WTC11 (cell line): ENCODE results near the gene FIS1. TPM values are rescaled to one million over a fixed set of nuclear protein-coding genes. Genes with fewer than 3 reads are reported as not detected.

ENCODE experiments used
- ATAC-seq: fragments of 200-7000 bp; cut with Tn5 transposase; 2 replicates; pipeline ENCODE4 v1.10.0; 2021; ENCODE audit warnings: mild to moderate bottlenecking, moderate library complexity
- CTCF ChIA-PET: fragments of 300-600 bp; sonication (Branson Sonifier 250); formaldehyde crosslinking; loops from one replicate; lab custom pipeline; 2021; ENCODE audit warnings: antibody characterized with exemption; lab: Charles Lee
- POLR2A ChIA-PET: fragments of 350-600 bp; sonication (Branson Sonifier 250); formaldehyde crosslinking; loops from one replicate; lab custom pipeline; 2021; ENCODE audit warnings: antibody characterized with exemption; lab: Charles Lee
- DNase-seq: peaks from one replicate; pipeline ENCODE4 v3.0.0; 2021; ENCODE audit warnings: low spot score
- H3K27ac Mint-ChIP-seq: 2 replicates; pipeline ENCODE4 v1.8.0; 2021; ENCODE audit warnings: mixed read lengths
- H3K27me3 Mint-ChIP-seq: 2 replicates; pipeline ENCODE4 v1.8.0; 2021; ENCODE audit warnings: low read depth, mild to moderate bottlenecking, moderate library complexity, mixed read lengths
- H3K36me3 Mint-ChIP-seq: 2 replicates; pipeline ENCODE4 v1.8.0; 2021; ENCODE audit warnings: mixed read lengths
- H3K4me1 Mint-ChIP-seq: 2 replicates; pipeline ENCODE4 v1.8.0; 2022; ENCODE audit warnings: mixed read lengths
- H3K4me3 Mint-ChIP-seq: 2 replicates; pipeline ENCODE4 v1.8.0; 2021; ENCODE audit warnings: mild to moderate bottlenecking, moderate library complexity, mixed read lengths
- H3K9me3 Mint-ChIP-seq: 2 replicates; pipeline ENCODE4 v1.8.0; 2021; ENCODE audit warnings: mixed read lengths
- ESRRA ChIP-seq: sonication (generic); formaldehyde crosslinking; IDR thresholded peaks from 2 replicates; pipeline ENCODE4 v1.8.1; 2022; ENCODE audit warnings: mild to moderate bottlenecking, missing genetic modification reagents, borderline replicate concordance
- HMGA2 ChIP-seq: fragments of 250-450 bp; sonication (Bioruptor Pico); IDR thresholded peaks from 2 replicates; pipeline ENCODE4 v1.4.0; 2021; ENCODE audit warnings: mild to moderate bottlenecking, moderate library complexity
- KAT7 ChIP-seq: sonication (generic); formaldehyde crosslinking; IDR thresholded peaks from 2 replicates; pipeline ENCODE4 v1.8.1; 2023; ENCODE audit warnings: missing genetic modification reagents, mild to moderate bottlenecking, borderline replicate concordance
- MYBL2 ChIP-seq: sonication (generic); formaldehyde crosslinking; IDR thresholded peaks from 2 replicates; pipeline ENCODE4 v1.8.1; 2023; ENCODE audit warnings: mild to moderate bottlenecking, moderate library complexity, missing genetic modification reagents
- NR3C1 ChIP-seq: sonication (generic); formaldehyde crosslinking; conservative IDR thresholded peaks from 2 replicates; pipeline ENCODE4 v1.8.1; 2023; ENCODE audit warnings: low read depth, mild to moderate bottlenecking, missing genetic modification reagents
- OVOL2 ChIP-seq: fragments of 250-450 bp; sonication (Bioruptor Pico); IDR thresholded peaks from 2 replicates; pipeline ENCODE4 v1.9.0; 2021; ENCODE audit warnings: mild to moderate bottlenecking, borderline replicate concordance
- ZNF423 ChIP-seq: fragments of 250-450 bp; sonication (Bioruptor Pico); IDR thresholded peaks from 2 replicates; pipeline ENCODE4 v2.1.2; 2022; ENCODE audit warnings: mild to moderate bottlenecking, moderate library complexity
- total RNA-seq: library from RNA; stranded (reverse); gene quantifications from 3 replicates; pipeline ENCODE4 v1.2.3, GENCODE V29; 2021
- TF ChIP-seq, protein P1 (sequence below): sonication (generic); formaldehyde crosslinking; IDR thresholded peaks from 2 replicates; pipeline ENCODE4 v1.8.1; 2022; ENCODE audit warnings: mild to moderate bottlenecking, moderate library complexity, missing genetic modification reagents
- TF ChIP-seq, protein P2 (sequence below): sonication (generic); formaldehyde crosslinking; IDR thresholded peaks from 2 replicates; pipeline ENCODE4 v1.8.1; 2023; ENCODE audit warnings: mild to moderate bottlenecking, missing genetic modification reagents
- TF ChIP-seq, protein P3 (sequence below): sonication (generic); formaldehyde crosslinking; IDR thresholded peaks from 2 replicates; pipeline ENCODE4 v1.8.0; 2023; ENCODE audit warnings: missing genetic modification reagents, mild to moderate bottlenecking, borderline replicate concordance
- TF ChIP-seq, protein P4 (sequence below): sonication (generic); formaldehyde crosslinking; IDR thresholded peaks from 2 replicates; pipeline ENCODE4 v1.8.1; 2023; ENCODE audit warnings: mild to moderate bottlenecking, missing genetic modification reagents, moderate library complexity
- TF ChIP-seq, protein P5 (sequence below): sonication (generic); formaldehyde crosslinking; conservative IDR thresholded peaks from 2 replicates; pipeline ENCODE4 v1.8.1; 2023; ENCODE audit warnings: mild to moderate bottlenecking, low read depth, missing genetic modification reagents, moderate library complexity

The FIS1 gene
- total RNA-seq, 1 experiment from 2014 or later = 123 TPM

DNA sequence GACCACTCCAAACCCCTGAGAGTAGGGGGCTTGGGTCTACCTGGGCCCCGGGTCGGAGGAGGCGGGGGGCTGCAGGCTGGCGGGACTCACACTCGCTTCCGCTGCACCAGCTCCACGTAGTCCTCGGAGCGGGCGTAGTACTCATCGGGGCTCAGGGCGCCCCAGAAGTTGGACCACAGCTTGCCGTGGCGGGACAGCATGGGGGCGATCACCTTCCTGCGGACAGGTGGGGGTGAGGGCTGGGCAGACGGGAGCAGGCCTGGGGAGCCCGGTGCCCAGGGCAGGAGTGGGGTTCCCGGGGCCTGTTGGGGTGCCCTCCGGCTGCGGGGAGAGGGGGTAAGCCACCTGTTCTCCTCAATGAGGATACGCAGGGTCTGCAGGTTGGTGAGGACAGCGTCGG lies 33.4 kb downstream of the FIS1 start:
- ATAC-seq (no peak), DNase-seq (no peak)
- no peaks in the 10 kb centered on the region for H3K27me3 Mint-ChIP-seq
- ChIA-PET POLR2A (no interaction called here), CTCF (interaction anchor here (0.9 to 3.7 kb wide), 2 partner anchors 10 to 71 kb away, joined by 5 to 16 read pairs; no protein-coding TSS in a partner anchor)
- TF ChIP-seq OVOL2 (CRISPR knock-in tag) (no peak), ZNF423 (CRISPR knock-in tag) (no peak), NR3C1 (CRISPR knock-in tag) (no peak)
- no peak overlapping the region for H3K4me3 Mint-ChIP-seq
- peaks cover 3% of the 10 kb centered on the region; the same call in 1 of the 2 replicates for H3K36me3 Mint-ChIP-seq
- H3K27ac Mint-ChIP-seq = no peak overlapping the region
- H3K9me3 Mint-ChIP-seq = no peaks in the 10 kb centered on the region
- H3K4me1 Mint-ChIP-seq = peaks cover 6% of the 10 kb centered on the region

DNA sequence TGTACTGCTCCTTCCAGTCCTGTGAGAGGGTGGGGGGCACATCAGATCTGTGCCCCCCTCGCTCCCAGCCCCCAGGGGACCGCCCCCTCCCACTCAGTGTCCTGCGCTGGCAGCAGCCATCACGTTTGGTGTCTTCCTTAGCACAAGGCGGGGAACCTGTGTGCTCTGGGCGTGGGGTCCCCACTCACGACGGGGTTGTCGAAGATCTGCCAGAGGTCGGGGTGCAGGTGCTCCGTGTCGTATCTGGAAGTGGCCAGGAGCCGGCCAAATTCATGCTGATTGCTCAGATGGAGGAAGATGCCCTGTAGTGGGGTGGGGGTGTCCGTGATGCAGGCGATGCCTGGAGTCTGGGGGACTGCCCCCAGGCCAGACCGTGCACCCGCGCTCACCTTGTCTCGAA lies 34.7 kb downstream of the FIS1 start:
- H3K27ac Mint-ChIP-seq = no peak overlapping the region
- peaks cover 3% of the 10 kb centered on the region; the same call in 1 of the 2 replicates for H3K36me3 Mint-ChIP-seq
- H3K9me3 Mint-ChIP-seq = no peaks in the 10 kb centered on the region
- no peak for ATAC-seq
- H3K4me3 Mint-ChIP-seq = no peak overlapping the region
- DNase-seq = no peak
- POLR2A ChIA-PET = no interaction called here
- TF ChIP-seq, protein P1, sequence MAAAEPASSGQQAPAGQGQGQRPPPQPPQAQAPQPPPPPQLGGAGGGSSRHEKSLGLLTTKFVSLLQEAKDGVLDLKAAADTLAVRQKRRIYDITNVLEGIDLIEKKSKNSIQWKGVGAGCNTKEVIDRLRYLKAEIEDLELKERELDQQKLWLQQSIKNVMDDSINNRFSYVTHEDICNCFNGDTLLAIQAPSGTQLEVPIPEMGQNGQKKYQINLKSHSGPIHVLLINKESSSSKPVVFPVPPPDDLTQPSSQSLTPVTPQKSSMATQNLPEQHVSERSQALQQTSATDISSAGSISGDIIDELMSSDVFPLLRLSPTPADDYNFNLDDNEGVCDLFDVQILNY (CRISPR knock-in tag) = no peak
- TF ChIP-seq HMGA2 (no peak), MYBL2 (CRISPR knock-in tag) (no peak)
- TF ChIP-seq, protein P2, sequence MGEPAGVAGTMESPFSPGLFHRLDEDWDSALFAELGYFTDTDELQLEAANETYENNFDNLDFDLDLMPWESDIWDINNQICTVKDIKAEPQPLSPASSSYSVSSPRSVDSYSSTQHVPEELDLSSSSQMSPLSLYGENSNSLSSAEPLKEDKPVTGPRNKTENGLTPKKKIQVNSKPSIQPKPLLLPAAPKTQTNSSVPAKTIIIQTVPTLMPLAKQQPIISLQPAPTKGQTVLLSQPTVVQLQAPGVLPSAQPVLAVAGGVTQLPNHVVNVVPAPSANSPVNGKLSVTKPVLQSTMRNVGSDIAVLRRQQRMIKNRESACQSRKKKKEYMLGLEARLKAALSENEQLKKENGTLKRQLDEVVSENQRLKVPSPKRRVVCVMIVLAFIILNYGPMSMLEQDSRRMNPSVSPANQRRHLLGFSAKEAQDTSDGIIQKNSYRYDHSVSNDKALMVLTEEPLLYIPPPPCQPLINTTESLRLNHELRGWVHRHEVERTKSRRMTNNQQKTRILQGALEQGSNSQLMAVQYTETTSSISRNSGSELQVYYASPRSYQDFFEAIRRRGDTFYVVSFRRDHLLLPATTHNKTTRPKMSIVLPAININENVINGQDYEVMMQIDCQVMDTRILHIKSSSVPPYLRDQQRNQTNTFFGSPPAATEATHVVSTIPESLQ (CRISPR knock-in tag) = no peak
- TF ChIP-seq, protein P3, sequence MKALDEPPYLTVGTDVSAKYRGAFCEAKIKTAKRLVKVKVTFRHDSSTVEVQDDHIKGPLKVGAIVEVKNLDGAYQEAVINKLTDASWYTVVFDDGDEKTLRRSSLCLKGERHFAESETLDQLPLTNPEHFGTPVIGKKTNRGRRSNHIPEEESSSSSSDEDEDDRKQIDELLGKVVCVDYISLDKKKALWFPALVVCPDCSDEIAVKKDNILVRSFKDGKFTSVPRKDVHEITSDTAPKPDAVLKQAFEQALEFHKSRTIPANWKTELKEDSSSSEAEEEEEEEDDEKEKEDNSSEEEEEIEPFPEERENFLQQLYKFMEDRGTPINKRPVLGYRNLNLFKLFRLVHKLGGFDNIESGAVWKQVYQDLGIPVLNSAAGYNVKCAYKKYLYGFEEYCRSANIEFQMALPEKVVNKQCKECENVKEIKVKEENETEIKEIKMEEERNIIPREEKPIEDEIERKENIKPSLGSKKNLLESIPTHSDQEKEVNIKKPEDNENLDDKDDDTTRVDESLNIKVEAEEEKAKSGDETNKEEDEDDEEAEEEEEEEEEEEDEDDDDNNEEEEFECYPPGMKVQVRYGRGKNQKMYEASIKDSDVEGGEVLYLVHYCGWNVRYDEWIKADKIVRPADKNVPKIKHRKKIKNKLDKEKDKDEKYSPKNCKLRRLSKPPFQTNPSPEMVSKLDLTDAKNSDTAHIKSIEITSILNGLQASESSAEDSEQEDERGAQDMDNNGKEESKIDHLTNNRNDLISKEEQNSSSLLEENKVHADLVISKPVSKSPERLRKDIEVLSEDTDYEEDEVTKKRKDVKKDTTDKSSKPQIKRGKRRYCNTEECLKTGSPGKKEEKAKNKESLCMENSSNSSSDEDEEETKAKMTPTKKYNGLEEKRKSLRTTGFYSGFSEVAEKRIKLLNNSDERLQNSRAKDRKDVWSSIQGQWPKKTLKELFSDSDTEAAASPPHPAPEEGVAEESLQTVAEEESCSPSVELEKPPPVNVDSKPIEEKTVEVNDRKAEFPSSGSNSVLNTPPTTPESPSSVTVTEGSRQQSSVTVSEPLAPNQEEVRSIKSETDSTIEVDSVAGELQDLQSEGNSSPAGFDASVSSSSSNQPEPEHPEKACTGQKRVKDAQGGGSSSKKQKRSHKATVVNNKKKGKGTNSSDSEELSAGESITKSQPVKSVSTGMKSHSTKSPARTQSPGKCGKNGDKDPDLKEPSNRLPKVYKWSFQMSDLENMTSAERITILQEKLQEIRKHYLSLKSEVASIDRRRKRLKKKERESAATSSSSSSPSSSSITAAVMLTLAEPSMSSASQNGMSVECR (CRISPR knock-in tag) = no peak
- TF ChIP-seq, all 79 proteins: peak for 0
- Mint-ChIP-seq H3K27me3 (no peaks in the 10 kb centered on the region), H3K4me1 (no peaks in the 10 kb centered on the region)
- CTCF ChIA-PET = interaction anchor here (0.7 to 3.7 kb wide), 2 partner anchors 17 to 73 kb away, joined by 4 to 16 read pairs; no protein-coding TSS in a partner anchor

DNA sequence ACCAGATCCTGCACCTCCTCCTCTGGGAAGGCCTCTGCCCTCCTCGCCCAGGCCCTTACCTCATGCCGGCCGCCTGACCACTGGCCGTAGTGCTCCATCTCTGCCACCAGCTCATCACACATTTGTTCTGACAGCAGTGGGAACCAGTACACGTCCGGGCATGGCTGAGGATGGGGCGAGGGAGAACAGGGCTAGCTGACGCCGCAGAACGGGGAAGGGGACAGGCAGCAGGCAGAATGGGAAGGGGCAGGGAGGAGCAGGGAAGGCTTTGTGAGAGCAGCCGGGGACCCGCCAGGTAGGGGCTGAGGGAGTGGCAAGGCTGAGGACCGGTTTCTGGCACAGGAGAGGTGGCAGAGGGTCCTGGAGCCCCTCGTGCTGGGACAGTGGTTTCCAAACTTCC lies 36.1 kb downstream of the FIS1 start:
- Mint-ChIP-seq H3K36me3 (peaks cover 3% of the 10 kb centered on the region; the same call in 1 of the 2 replicates), H3K9me3 (no peaks in the 10 kb centered on the region), H3K27ac (peak overlapping the region; percentile 74), H3K4me3 (no peak overlapping the region), H3K4me1 (no peaks in the 10 kb centered on the region; the same call in 1 of the 2 replicates), H3K27me3 (no peaks in the 10 kb centered on the region)
- DNase-seq (no peak), ATAC-seq (no peak)
- CTCF ChIA-PET = interaction anchor here (0.7 to 1.0 kb wide), 3 partner anchors 9 to 114 kb away, joined by 3 read pairs; partner anchors contain the start of gene ZNHIT1
- POLR2A ChIA-PET = no interaction called here
- no peak for TF ChIP-seq KAT7 (CRISPR knock-in tag)
- TF ChIP-seq, protein P4, sequence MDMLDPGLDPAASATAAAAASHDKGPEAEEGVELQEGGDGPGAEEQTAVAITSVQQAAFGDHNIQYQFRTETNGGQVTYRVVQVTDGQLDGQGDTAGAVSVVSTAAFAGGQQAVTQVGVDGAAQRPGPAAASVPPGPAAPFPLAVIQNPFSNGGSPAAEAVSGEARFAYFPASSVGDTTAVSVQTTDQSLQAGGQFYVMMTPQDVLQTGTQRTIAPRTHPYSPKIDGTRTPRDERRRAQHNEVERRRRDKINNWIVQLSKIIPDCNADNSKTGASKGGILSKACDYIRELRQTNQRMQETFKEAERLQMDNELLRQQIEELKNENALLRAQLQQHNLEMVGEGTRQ (CRISPR knock-in tag) = no peak
- TF ChIP-seq, protein P2 (CRISPR knock-in tag) = no peak
- TF ChIP-seq ESRRA (CRISPR knock-in tag) = no peak
- TF ChIP-seq, protein P5, sequence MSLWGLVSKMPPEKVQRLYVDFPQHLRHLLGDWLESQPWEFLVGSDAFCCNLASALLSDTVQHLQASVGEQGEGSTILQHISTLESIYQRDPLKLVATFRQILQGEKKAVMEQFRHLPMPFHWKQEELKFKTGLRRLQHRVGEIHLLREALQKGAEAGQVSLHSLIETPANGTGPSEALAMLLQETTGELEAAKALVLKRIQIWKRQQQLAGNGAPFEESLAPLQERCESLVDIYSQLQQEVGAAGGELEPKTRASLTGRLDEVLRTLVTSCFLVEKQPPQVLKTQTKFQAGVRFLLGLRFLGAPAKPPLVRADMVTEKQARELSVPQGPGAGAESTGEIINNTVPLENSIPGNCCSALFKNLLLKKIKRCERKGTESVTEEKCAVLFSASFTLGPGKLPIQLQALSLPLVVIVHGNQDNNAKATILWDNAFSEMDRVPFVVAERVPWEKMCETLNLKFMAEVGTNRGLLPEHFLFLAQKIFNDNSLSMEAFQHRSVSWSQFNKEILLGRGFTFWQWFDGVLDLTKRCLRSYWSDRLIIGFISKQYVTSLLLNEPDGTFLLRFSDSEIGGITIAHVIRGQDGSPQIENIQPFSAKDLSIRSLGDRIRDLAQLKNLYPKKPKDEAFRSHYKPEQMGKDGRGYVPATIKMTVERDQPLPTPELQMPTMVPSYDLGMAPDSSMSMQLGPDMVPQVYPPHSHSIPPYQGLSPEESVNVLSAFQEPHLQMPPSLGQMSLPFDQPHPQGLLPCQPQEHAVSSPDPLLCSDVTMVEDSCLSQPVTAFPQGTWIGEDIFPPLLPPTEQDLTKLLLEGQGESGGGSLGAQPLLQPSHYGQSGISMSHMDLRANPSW (CRISPR knock-in tag) = no peak
- TF ChIP-seq, protein P3 (CRISPR knock-in tag) = no peak
